IMR-90 (cell line): ENCODE data around the gene ZSCAN5C. TPM values are rescaled to one million over a fixed set of nuclear protein-coding genes. Genes with fewer than 3 reads are reported as not detected.

Experiments
- ATAC-seq: fragments of 200-7000 bp; cut with Tn5 transposase; 2 replicates; pipeline ENCODE4 v1.9.1; 2020; ENCODE audit warnings: low read depth, mild to moderate bottlenecking, moderate library complexity
- BruUV-seq: library from RNA; stranded (reverse); fragments of 400-500 nt; replicated peaks from 2 replicates; lab custom pipeline; 2021; lab: Mats Ljungman, UMichigan
- CTCF ChIA-PET: fragments of 300-600 bp; formaldehyde crosslinking; extraction: SDS; loops from one replicate; lab custom pipeline; 2021; ENCODE audit warnings: antibody characterized with exemption; lab: Yijun Ruan, JAX
- POLR2A ChIA-PET: fragments of 300-600 bp; sonication (Branson Sonifier 250); formaldehyde crosslinking; loops from one replicate; lab custom pipeline; 2022; ENCODE audit warnings: antibody characterized with exemption; ENCODE audit not compliant: unreplicated experiment; lab: Charles Lee
- DNase-seq: peaks from one replicate; pipeline ENCODE4 v3.0.0; 2013
- H2AFZ ChIP-seq: replicated peaks from 2 replicates; pipeline ENCODE3; 2013; ENCODE audit warnings: low read length, mild to moderate bottlenecking; ENCODE audit not compliant: poor library complexity
- H2AK5ac ChIP-seq: 2 replicates; pipeline ENCODE4 v1.6.1; 2013; ENCODE audit warnings: low read depth, low read length, inconsistent platforms
- H2AK9ac ChIP-seq: replicated peaks from 2 replicates; pipeline ENCODE3; 2013; ENCODE audit warnings: mild to moderate bottlenecking, low read depth, low read length, moderate library complexity; ENCODE audit not compliant: poor library complexity
- H2BK120ac ChIP-seq: 2 replicates; pipeline ENCODE4 v1.6.1; 2013; ENCODE audit warnings: low read depth, low read length, inconsistent platforms
- H2BK15ac ChIP-seq: 3 replicates; pipeline ENCODE4 v1.6.1; 2013; ENCODE audit warnings: low read depth, low read length, inconsistent platforms
- H2BK20ac ChIP-seq: 2 replicates; pipeline ENCODE4 v1.6.1; 2013; ENCODE audit warnings: low read depth, mild to moderate bottlenecking, inconsistent platforms, low read length, moderate library complexity
- H2BK5ac ChIP-seq: 2 replicates; pipeline ENCODE4 v1.6.1; 2013; ENCODE audit warnings: mild to moderate bottlenecking, low read depth, low read length, inconsistent platforms; ENCODE audit not compliant: poor library complexity, severe bottlenecking
- H3K14ac ChIP-seq: replicated peaks from 2 replicates; pipeline ENCODE4 v1.6.1; 2013; ENCODE audit warnings: low read depth, low read length, inconsistent platforms
- H3K18ac ChIP-seq: 2 replicates; pipeline ENCODE4 v1.6.1; 2013; ENCODE audit warnings: low read depth, low read length, control low read depth
- H3K23ac ChIP-seq: 2 replicates; pipeline ENCODE4 v1.6.1; 2013; ENCODE audit warnings: low read depth, low read length, inconsistent platforms
- H3K27ac ChIP-seq: 2 replicates; pipeline ENCODE4 v1.5.1; 2013; ENCODE audit warnings: mild to moderate bottlenecking, control low read depth, low read length; ENCODE audit not compliant: insufficient read depth
- H3K27me3 ChIP-seq: 2 replicates; pipeline ENCODE4 v1.6.1; 2013; ENCODE audit warnings: low read length; ENCODE audit not compliant: control insufficient read depth, insufficient read depth
- H3K36me3 ChIP-seq: 2 replicates; pipeline ENCODE4 v1.6.1; 2013; ENCODE audit warnings: low read length, mixed read lengths; ENCODE audit not compliant: control insufficient read depth, insufficient read depth
- H3K4ac ChIP-seq: 2 replicates; pipeline ENCODE4 v1.6.1; 2013; ENCODE audit warnings: low read depth, low read length, inconsistent platforms
- H3K4me1 ChIP-seq: 2 replicates; pipeline ENCODE4 v1.6.1; 2013; ENCODE audit warnings: low read length, mixed read lengths; ENCODE audit not compliant: control insufficient read depth, insufficient read depth
- H3K4me2 ChIP-seq: 2 replicates; pipeline ENCODE4 v1.6.1; 2013; ENCODE audit warnings: low read depth, mild to moderate bottlenecking, control low read depth, low read length, moderate library complexity
- H3K4me3 ChIP-seq: 2 replicates; pipeline ENCODE4 v1.5.1; 2013; ENCODE audit warnings: low read depth, mild to moderate bottlenecking, control low read depth, low read length, moderate library complexity; ENCODE audit not compliant: insufficient read depth
- H3K56ac ChIP-seq: 2 replicates; pipeline ENCODE4 v1.6.1; 2013; ENCODE audit warnings: low read length, inconsistent platforms; ENCODE audit not compliant: insufficient read depth; ENCODE audit errors: extremely low read depth
- H3K79me1 ChIP-seq, 2 experiments: 2 replicates each; pipeline ENCODE4 v1.6.1; 2013; ENCODE audit warnings: low read length in 2 of 2, inconsistent platforms in 1 of 2, low read depth in 1 of 2
- H3K9ac ChIP-seq: 2 replicates; pipeline ENCODE4 v1.6.1; 2013; ENCODE audit warnings: low read depth, low read length, control low read depth
- H3K9me1 ChIP-seq: 2 replicates; pipeline ENCODE4 v1.6.1; 2013; ENCODE audit warnings: low read length, inconsistent platforms; ENCODE audit not compliant: insufficient read depth
- H3K9me3 ChIP-seq: 2 replicates; pipeline ENCODE4 v1.6.1; 2013; ENCODE audit warnings: low read length; ENCODE audit not compliant: control insufficient read depth, insufficient read depth
- H4K20me1 ChIP-seq: 2 replicates; pipeline ENCODE4 v1.6.1; 2013; ENCODE audit warnings: low read length, inconsistent platforms; ENCODE audit not compliant: insufficient read depth
- H4K5ac ChIP-seq: 2 replicates; pipeline ENCODE4 v1.6.1; 2013; ENCODE audit warnings: mild to moderate bottlenecking, low read depth, low read length, control low read depth
- H4K8ac ChIP-seq, 2 experiments: 2 replicates each; pipeline ENCODE4 v1.6.1; 2013; ENCODE audit warnings: low read depth in 2 of 2, low read length in 2 of 2, control low read depth in 1 of 2, inconsistent platforms in 1 of 2
- H4K91ac ChIP-seq: 2 replicates; pipeline ENCODE4 v1.6.1; 2013; ENCODE audit warnings: low read depth, low read length, inconsistent platforms; ENCODE audit not compliant: insufficient read depth
- BHLHE40 ChIP-seq: fragments of 150-350 bp; IDR thresholded peaks from 2 replicates; pipeline ENCODE4 v1.6.1; 2016; ENCODE audit warnings: mild to moderate bottlenecking, low read depth, low read length
- CTCF ChIP-seq: conservative IDR thresholded peaks from 2 replicates; pipeline ENCODE4 v1.5.1; 2012; ENCODE audit warnings: mild to moderate bottlenecking, low read depth, low read length, improper control_type of control experiment
- NFE2L2 ChIP-seq: fragments of 150-350 bp; IDR thresholded peaks from 2 replicates; pipeline ENCODE4 v1.6.1; 2016; ENCODE audit warnings: low read depth, mild to moderate bottlenecking, low read length
- RAD21 ChIP-seq: IDR thresholded peaks from 2 replicates; pipeline ENCODE4 v1.6.1; 2012; ENCODE audit warnings: low read length, improper control_type of control experiment
- WGBS, 2 experiments: methylation state at CpG; one replicate each; pipeline versions ENCODE4 v1.1.5 to v1.1.7; 2013; ENCODE audit warnings: missing lambda C conversion rate in 2 of 2; ENCODE audit not compliant: insufficient read length in 1 of 2; ENCODE audit errors: extremely low coverage in 2 of 2; 5-methylcytosine and 5-hydroxymethylcytosine counted together
- dilution Hi-C: fragments of 300-500 bp; cut with HindIII; formaldehyde crosslinking; loops from one replicate; pipeline ENCODE4 v1.14.3; 2018; ENCODE audit warnings: low sequenced_read_pairs; ENCODE audit not compliant: unreplicated experiment
- in situ Hi-C: fragments of 300-500 bp; cut with MboI; formaldehyde crosslinking; loops from 3 replicates; pipeline ENCODE4 v1.14.3; 2019; ENCODE audit warnings: low sequenced_read_pairs, inconsistent platforms, mixed read lengths
- intact Hi-C: fragments of 100-400 bp; cut with micrococcal nuclease; formaldehyde crosslinking; loops from 2 replicates; pipeline ENCODE4 v1.10.0; 2022
- polyA plus RNA-seq, 3 experiments: library from polyadenylated mRNA; depleted of rRNA; stranded (reverse); fragments of >200 nt; gene quantifications; 2 replicates each; pipeline ENCODE4 v1.2.3, GENCODE V29; 2012; ENCODE audit warnings: low replicate concordance in 1 of 3
- total RNA-seq: library from RNA; depleted of rRNA; stranded (reverse); fragments of >200 nt; gene quantifications from 2 replicates; pipeline ENCODE4 v1.2.3, GENCODE V29; 2012
- TF ChIP-seq, protein P1 (sequence below): fragments of 150-350 bp; IDR thresholded peaks from 2 replicates; pipeline ENCODE4 v1.6.1; 2017; ENCODE audit warnings: mild to moderate bottlenecking, antibody characterized with exemption, low read length, low read depth
- TF ChIP-seq, protein P2 (sequence below): fragments of 150-350 bp; IDR thresholded peaks from 2 replicates; pipeline ENCODE4 v1.6.1; 2016; ENCODE audit warnings: low read depth, mild to moderate bottlenecking, low read length, moderate library complexity, borderline replicate concordance

ZSCAN5C gene
- total and polyA plus RNA-seq, 2 of the 4 experiments (the other 2 are of a cell fraction) = not detected

- peak overlapping the region; percentile 34 for H2AK9ac ChIP-seq
- no peak overlapping the region for H2BK5ac ChIP-seq
- no peak overlapping the region for H3K23ac ChIP-seq
- no peak overlapping the region for H2AFZ ChIP-seq
- ATAC-seq (no peak), DNase-seq (no peak)
- H4K91ac ChIP-seq = no peak overlapping the region
- no peaks in the 10 kb centered on the region for H3K9me3 ChIP-seq
- dilution Hi-C loops = no loop called here
- no peak overlapping the region for H3K9ac ChIP-seq
- peaks cover 22% of the 10 kb centered on the region for H4K20me1 ChIP-seq
- H3K4ac ChIP-seq = no peak overlapping the region
- peaks cover 30% of the 10 kb centered on the region for H3K36me3 ChIP-seq
- POLR2A ChIA-PET = no interaction called here
- H3K79me1 ChIP-seq = peaks cover 17 to 20% of the 10 kb centered on the region in 2 experiments
- no peak overlapping the region for H2BK20ac ChIP-seq
- intact Hi-C loops = no loop called here
- H3K4me1 ChIP-seq = peaks cover 5% of the 10 kb centered on the region; the same call in 1 of the 2 replicates
- no peak overlapping the region for H2AK5ac ChIP-seq
- no TSS peak for BruUV-seq
- H2BK15ac ChIP-seq = no peak overlapping the region
- WGBS, 2 experiments = no CpG with 5 or more reads among the region's 17 CpGs
- CTCF ChIA-PET = no interaction called here
- no peak overlapping the region for H3K27ac ChIP-seq
- no peak overlapping the region for H4K5ac ChIP-seq
- H3K56ac ChIP-seq = no peak overlapping the region
- no peak overlapping the region for H3K4me2 ChIP-seq
- H2BK120ac ChIP-seq = no peak overlapping the region
- no peak overlapping the region for H3K14ac ChIP-seq
- no peak overlapping the region for H3K4me3 ChIP-seq
- in situ Hi-C loops = no loop called here
- TF ChIP-seq, protein P1, sequence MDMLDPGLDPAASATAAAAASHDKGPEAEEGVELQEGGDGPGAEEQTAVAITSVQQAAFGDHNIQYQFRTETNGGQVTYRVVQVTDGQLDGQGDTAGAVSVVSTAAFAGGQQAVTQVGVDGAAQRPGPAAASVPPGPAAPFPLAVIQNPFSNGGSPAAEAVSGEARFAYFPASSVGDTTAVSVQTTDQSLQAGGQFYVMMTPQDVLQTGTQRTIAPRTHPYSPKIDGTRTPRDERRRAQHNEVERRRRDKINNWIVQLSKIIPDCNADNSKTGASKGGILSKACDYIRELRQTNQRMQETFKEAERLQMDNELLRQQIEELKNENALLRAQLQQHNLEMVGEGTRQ = no peak
- TF ChIP-seq, protein P2, sequence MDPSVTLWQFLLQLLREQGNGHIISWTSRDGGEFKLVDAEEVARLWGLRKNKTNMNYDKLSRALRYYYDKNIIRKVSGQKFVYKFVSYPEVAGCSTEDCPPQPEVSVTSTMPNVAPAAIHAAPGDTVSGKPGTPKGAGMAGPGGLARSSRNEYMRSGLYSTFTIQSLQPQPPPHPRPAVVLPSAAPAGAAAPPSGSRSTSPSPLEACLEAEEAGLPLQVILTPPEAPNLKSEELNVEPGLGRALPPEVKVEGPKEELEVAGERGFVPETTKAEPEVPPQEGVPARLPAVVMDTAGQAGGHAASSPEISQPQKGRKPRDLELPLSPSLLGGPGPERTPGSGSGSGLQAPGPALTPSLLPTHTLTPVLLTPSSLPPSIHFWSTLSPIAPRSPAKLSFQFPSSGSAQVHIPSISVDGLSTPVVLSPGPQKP = no peak
- TF ChIP-seq BHLHE40 (no peak), NFE2L2 (no peak), CTCF (peak; percentile 31; the same call in 1 of the 2 replicates), RAD21 (peak; percentile 20)
- no peaks in the 10 kb centered on the region for H3K27me3 ChIP-seq
- peaks cover 6% of the 10 kb centered on the region; the same call in 1 of the 2 replicates for H3K9me1 ChIP-seq
- H4K8ac ChIP-seq = no peak overlapping the region
- no peak overlapping the region for H3K18ac ChIP-seq
Observed at GRCh38 chr19:56155124-56155687, 46.9 kb upstream of the ZSCAN5C start.
